GM23338 (cell line): ENCODE results near the gene ZFR2. TPM values are rescaled to one million over a fixed set of nuclear protein-coding genes. Genes with fewer than 3 reads are reported as not detected.

Experiments used
- ATAC-seq: fragments of 200-7000 bp; cut with Tn5 transposase; 3 replicates; pipeline ENCODE4 v1.9.1; 2020
- DNase-seq: peaks from one replicate; pipeline ENCODE4 v3.0.0-alpha.2; 2015; ENCODE audit warnings: low spot score
- H2AFZ ChIP-seq: fragments of 200-600 bp; sonication (generic); 2 replicates; pipeline ENCODE4 v1.8.0; 2016; ENCODE audit warnings: antibody characterized with exemption, mild to moderate bottlenecking, moderate library complexity
- H3F3A ChIP-seq: fragments of 200-600 bp; sonication (generic); replicated peaks from 2 replicates; pipeline ENCODE4 v1.8.0; 2017; ENCODE audit warnings: antibody characterized with exemption, mixed run types, low read depth
- H3K27ac ChIP-seq: fragments of 200-600 bp; sonication (generic); 2 replicates; pipeline ENCODE4 v1.6.1; 2016; ENCODE audit warnings: low read depth
- H3K27me3 ChIP-seq: fragments of 200-600 bp; sonication (generic); 2 replicates; pipeline ENCODE4 v1.8.0; 2016; ENCODE audit warnings: mild to moderate bottlenecking, mixed run types, moderate library complexity; ENCODE audit not compliant: insufficient read depth
- H3K36me3 ChIP-seq: fragments of 200-600 bp; sonication (generic); 2 replicates; pipeline ENCODE4 v1.8.0; 2016; ENCODE audit warnings: mild to moderate bottlenecking; ENCODE audit not compliant: insufficient read depth
- H3K4me1 ChIP-seq: fragments of 200-600 bp; sonication (generic); 2 replicates; pipeline ENCODE4 v1.8.0; 2016; ENCODE audit warnings: mild to moderate bottlenecking, moderate library complexity; ENCODE audit not compliant: insufficient read depth
- H3K4me2 ChIP-seq: fragments of 200-600 bp; sonication (generic); 2 replicates; pipeline ENCODE4 v1.7.1; 2017; ENCODE audit warnings: mixed run types
- H3K4me3 ChIP-seq: fragments of 200-600 bp; sonication (generic); 2 replicates; pipeline ENCODE4 v1.6.1; 2016; ENCODE audit warnings: mixed run types
- H3K79me2 ChIP-seq: fragments of 200-600 bp; sonication (generic); replicated peaks from 2 replicates; pipeline ENCODE4 v1.8.0; 2017; ENCODE audit warnings: mild to moderate bottlenecking; ENCODE audit not compliant: insufficient read depth
- H3K9me2 ChIP-seq: fragments of 200-600 bp; sonication (generic); 2 replicates; pipeline ENCODE4 v1.8.0; 2017; ENCODE audit not compliant: insufficient read depth
- H4K20me1 ChIP-seq: fragments of 200-600 bp; sonication (generic); replicated peaks from 2 replicates; pipeline ENCODE4 v1.8.0; 2017; ENCODE audit warnings: mild to moderate bottlenecking; ENCODE audit not compliant: insufficient read depth
- H3K27ac Mint-ChIP-seq: 2 replicates; pipeline ENCODE4 v1.8.0; 2020; ENCODE audit warnings: inconsistent platforms, mild to moderate bottlenecking, moderate library complexity, mixed read lengths
- H3K27me3 Mint-ChIP-seq: 3 replicates; pipeline ENCODE4 v1.8.0; 2022; ENCODE audit warnings: low read depth, mild to moderate bottlenecking, moderate library complexity, mixed read lengths, inconsistent platforms; ENCODE audit not compliant: insufficient read depth, poor library complexity
- H3K36me3 Mint-ChIP-seq: 3 replicates; pipeline ENCODE4 v1.8.0; 2021; ENCODE audit warnings: low read depth, mild to moderate bottlenecking, inconsistent platforms, moderate library complexity, mixed read lengths
- H3K4me1 Mint-ChIP-seq: 3 replicates; pipeline ENCODE4 v1.8.0; 2020; ENCODE audit warnings: mild to moderate bottlenecking, inconsistent platforms, mixed read lengths
- H3K4me3 Mint-ChIP-seq: 3 replicates; pipeline ENCODE4 v1.8.0; 2021; ENCODE audit warnings: moderate library complexity, mild to moderate bottlenecking, inconsistent platforms, mixed read lengths
- H3K9me3 Mint-ChIP-seq: 3 replicates; pipeline ENCODE4 v1.8.0; 2020; ENCODE audit warnings: moderate library complexity, mild to moderate bottlenecking, inconsistent platforms, mixed read lengths
- CREB1 ChIP-seq: fragments of 250-450 bp; sonication (Bioruptor Pico); IDR thresholded peaks from 2 replicates; pipeline ENCODE4 v1.5.0; 2020; ENCODE audit warnings: low read depth, mild to moderate bottlenecking, moderate library complexity
- CTCF ChIP-seq, 2 experiments: fragments of 200-600 bp in 1 of 2; sonication (generic) in 1 of 2; conservative IDR thresholded peaks; 2 replicates each; pipeline versions ENCODE4 v1.5.1 to v1.6.1; 2016 to 2017; ENCODE audit warnings: antibody characterized with exemption in 2 of 2, low read depth in 2 of 2, mild to moderate bottlenecking in 2 of 2, moderate library complexity in 1 of 2
- EZH2 ChIP-seq: fragments of 200-600 bp; sonication (generic); IDR thresholded peaks from one replicate; pipeline ENCODE4 v1.8.0; 2017; ENCODE audit warnings: antibody characterized with exemption, mild to moderate bottlenecking, low read depth; ENCODE audit not compliant: unreplicated experiment
- EZH2phosphoT487 ChIP-seq: fragments of 200-600 bp; sonication (generic); IDR thresholded peaks from one replicate; pipeline ENCODE4 v1.8.1; 2018; ENCODE audit warnings: antibody characterized with exemption; ENCODE audit not compliant: unreplicated experiment
- NANOG ChIP-seq: IDR thresholded peaks from 2 replicates; pipeline ENCODE4 v1.6.1; 2016; ENCODE audit warnings: antibody characterized with exemption, borderline replicate concordance
- POLR2AphosphoS5 ChIP-seq: IDR thresholded peaks from 2 replicates; pipeline ENCODE4 v1.6.1; 2016; ENCODE audit warnings: antibody characterized with exemption, low read depth
- REST ChIP-seq: IDR thresholded peaks from one replicate; pipeline ENCODE4 v1.6.1; 2018; ENCODE audit warnings: antibody characterized with exemption; ENCODE audit not compliant: unreplicated experiment
- STAT1 ChIP-seq: IDR thresholded peaks from one replicate; pipeline ENCODE4 v1.6.1; 2016; ENCODE audit warnings: antibody characterized with exemption; ENCODE audit not compliant: unreplicated experiment
- ZNF114 ChIP-seq: fragments of 250-450 bp; sonication (Bioruptor Pico); IDR thresholded peaks from 2 replicates; pipeline ENCODE4 v1.5.0; 2020; ENCODE audit warnings: mild to moderate bottlenecking, moderate library complexity
- ZNF331 ChIP-seq: fragments of 250-450 bp; sonication (Bioruptor Pico); IDR thresholded peaks from 2 replicates; pipeline ENCODE4 v1.5.0; 2020; ENCODE audit warnings: low read depth, mild to moderate bottlenecking, moderate library complexity
- polyA plus RNA-seq: library from polyadenylated mRNA; unstranded; fragments of >200 nt; fragmentation: Nextera tagmentation; extraction: Ambion mirVana; gene quantifications from 2 replicates; pipeline ENCODE4 v1.2.1, GENCODE V29; 2016
- total RNA-seq: library from RNA; depleted of rRNA; stranded (reverse); fragments of >200 nt; shearing (Covaris generic); gene quantifications from 2 replicates; pipeline ENCODE4 v1.2.3, GENCODE V29; 2014

ZFR2 gene
- total and polyA plus RNA-seq, 2 experiments from 2014 or later: 15.8 to 31.3 TPM

GRCh38 chr19:3852614-3853254 is 16.1 kb downstream of the ZFR2 start:
- Histone ChIP-seq H3K27ac (no peak overlapping the region), H3K9me2 (no peaks in the 10 kb centered on the region), H3F3A (no peaks in the 10 kb centered on the region), H3K4me1 (no peaks in the 10 kb centered on the region), H3K4me3 (no peak overlapping the region), H3K79me2 (no peaks in the 10 kb centered on the region), H3K4me2 (no peak overlapping the region), H3K27me3 (no peaks in the 10 kb centered on the region), H3K36me3 (0 out of 2 replicates have a peak, but pooled peaks cover 4% of the 10 kb centered on the region), H4K20me1 (no peaks in the 10 kb centered on the region), H2AFZ (no peak overlapping the region)
- no peak overlapping the region for H3K27ac Mint-ChIP-seq
- H3K27me3 Mint-ChIP-seq: peaks cover 12% of the 10 kb centered on the region
- TF ChIP-seq REST (no peak), CTCF (conservative IDR thresholded peaks at IDR 0.05; ENCODE audit: low read depth in 2 of 2) (peak; percentile 28 to 63; a peak in 3 of 4 replicates), EZH2 (no peak), POLR2AphosphoS5 (no peak), STAT1 (no peak), ZNF331 (CRISPR knock-in tag) (no peak), NANOG (no peak)
- no peak for DNase-seq
- H3K4me1 Mint-ChIP-seq: no peaks in the 10 kb centered on the region
- H3K4me3 Mint-ChIP-seq: no peak overlapping the region
- peaks cover 42% of the 10 kb centered on the region for H3K9me3 Mint-ChIP-seq
- ATAC-seq: no peak
- peaks cover 61% of the 10 kb centered on the region for H3K36me3 Mint-ChIP-seq

- Mint-ChIP-seq H3K9me3 (peaks cover 42% of the 10 kb centered on the region), H3K27ac (no peak overlapping the region), H3K36me3 (peaks cover 64% of the 10 kb centered on the region), H3K27me3 (peaks cover 12% of the 10 kb centered on the region), H3K4me3 (no peak overlapping the region), H3K4me1 (no peaks in the 10 kb centered on the region)
- Histone ChIP-seq H2AFZ (no peak overlapping the region), H3K4me1 (no peaks in the 10 kb centered on the region), H3K27ac (no peak overlapping the region), H3K79me2 (no peaks in the 10 kb centered on the region), H3F3A (no peaks in the 10 kb centered on the region), H3K36me3 (0 out of 2 replicates have a peak, but pooled peaks cover 4% of the 10 kb centered on the region), H3K4me3 (no peak overlapping the region), H4K20me1 (no peaks in the 10 kb centered on the region), H3K4me2 (no peak overlapping the region), H3K27me3 (no peaks in the 10 kb centered on the region), H3K9me2 (no peaks in the 10 kb centered on the region)
- no peak for DNase-seq
- no peak for ATAC-seq
- TF ChIP-seq ZNF114 (CRISPR knock-in tag) (no peak), CREB1 (CRISPR knock-in tag) (no peak), EZH2phosphoT487 (no peak), POLR2AphosphoS5 (no peak), REST (no peak), CTCF (conservative IDR thresholded peaks at IDR 0.05; ENCODE audit: low read depth in 2 of 2) (no peak)
Measured at GRCh38 chr19:3852177-3852511, 16.7 kb downstream of the ZFR2 start.
